Coronary artery (tissue), 2 donors: ENCODE measurements around the gene CD93.

Source experiments
- DNase-seq: peaks from one replicate; pipeline ENCODE4 v3.0.0-alpha.2; 2017; ENCODE audit warnings: low spot score
- H3K27ac ChIP-seq, 2 donors: fragments of 200-600 bp; sonication (generic); one replicate each; pipeline ENCODE4 v1.5.1; 2016 to 2019
- H3K4me3 ChIP-seq: fragments of 200-600 bp; sonication (generic); 2 replicates; pipeline ENCODE4 v1.5.1; 2016; ENCODE audit warnings: mild to moderate bottlenecking, moderate library complexity
- TF ChIP-seq, protein P1 (sequence below): fragments of 200-600 bp; sonication (generic); IDR thresholded peaks from one replicate; pipeline ENCODE4 v1.5.1; 2019; ENCODE audit warnings: antibody characterized with exemption

The CD93 gene

DNA sequence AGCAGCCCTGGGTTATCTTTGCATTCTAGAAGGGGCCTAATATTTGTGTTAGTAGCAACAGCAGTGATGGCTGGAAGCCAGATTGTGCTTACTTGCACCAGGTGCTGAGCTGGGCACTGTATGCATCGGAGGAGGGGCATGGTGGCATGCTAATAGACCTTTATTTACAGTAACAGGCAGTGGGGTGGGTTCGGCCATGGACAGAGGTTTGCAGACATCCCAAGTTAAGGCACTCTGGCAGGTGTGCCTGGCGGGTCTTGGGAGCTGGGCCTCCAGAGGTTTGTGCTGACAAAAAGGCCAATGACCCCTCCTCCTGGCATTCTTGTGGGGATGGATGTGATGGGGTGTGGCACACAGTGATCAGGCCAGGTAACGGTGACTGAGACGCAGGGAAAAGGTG is 39.0 kb upstream of the CD93 start:
- Histone ChIP-seq H3K27ac (peak overlapping the region in 1 of 2 donors; percentile 73), H3K4me3 (no peak overlapping the region)
- TF ChIP-seq, protein P1, sequence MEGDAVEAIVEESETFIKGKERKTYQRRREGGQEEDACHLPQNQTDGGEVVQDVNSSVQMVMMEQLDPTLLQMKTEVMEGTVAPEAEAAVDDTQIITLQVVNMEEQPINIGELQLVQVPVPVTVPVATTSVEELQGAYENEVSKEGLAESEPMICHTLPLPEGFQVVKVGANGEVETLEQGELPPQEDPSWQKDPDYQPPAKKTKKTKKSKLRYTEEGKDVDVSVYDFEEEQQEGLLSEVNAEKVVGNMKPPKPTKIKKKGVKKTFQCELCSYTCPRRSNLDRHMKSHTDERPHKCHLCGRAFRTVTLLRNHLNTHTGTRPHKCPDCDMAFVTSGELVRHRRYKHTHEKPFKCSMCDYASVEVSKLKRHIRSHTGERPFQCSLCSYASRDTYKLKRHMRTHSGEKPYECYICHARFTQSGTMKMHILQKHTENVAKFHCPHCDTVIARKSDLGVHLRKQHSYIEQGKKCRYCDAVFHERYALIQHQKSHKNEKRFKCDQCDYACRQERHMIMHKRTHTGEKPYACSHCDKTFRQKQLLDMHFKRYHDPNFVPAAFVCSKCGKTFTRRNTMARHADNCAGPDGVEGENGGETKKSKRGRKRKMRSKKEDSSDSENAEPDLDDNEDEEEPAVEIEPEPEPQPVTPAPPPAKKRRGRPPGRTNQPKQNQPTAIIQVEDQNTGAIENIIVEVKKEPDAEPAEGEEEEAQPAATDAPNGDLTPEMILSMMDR: no peak
- DNase-seq: no peak

- DNase-seq: no peak
- TF ChIP-seq, protein P1: no peak
- Histone ChIP-seq H3K4me3 (no peak overlapping the region), H3K27ac (no peak overlapping the region)
Measured at GRCh38 chr20:23123886-23124285, 37.8 kb upstream of the CD93 start.

DNA sequence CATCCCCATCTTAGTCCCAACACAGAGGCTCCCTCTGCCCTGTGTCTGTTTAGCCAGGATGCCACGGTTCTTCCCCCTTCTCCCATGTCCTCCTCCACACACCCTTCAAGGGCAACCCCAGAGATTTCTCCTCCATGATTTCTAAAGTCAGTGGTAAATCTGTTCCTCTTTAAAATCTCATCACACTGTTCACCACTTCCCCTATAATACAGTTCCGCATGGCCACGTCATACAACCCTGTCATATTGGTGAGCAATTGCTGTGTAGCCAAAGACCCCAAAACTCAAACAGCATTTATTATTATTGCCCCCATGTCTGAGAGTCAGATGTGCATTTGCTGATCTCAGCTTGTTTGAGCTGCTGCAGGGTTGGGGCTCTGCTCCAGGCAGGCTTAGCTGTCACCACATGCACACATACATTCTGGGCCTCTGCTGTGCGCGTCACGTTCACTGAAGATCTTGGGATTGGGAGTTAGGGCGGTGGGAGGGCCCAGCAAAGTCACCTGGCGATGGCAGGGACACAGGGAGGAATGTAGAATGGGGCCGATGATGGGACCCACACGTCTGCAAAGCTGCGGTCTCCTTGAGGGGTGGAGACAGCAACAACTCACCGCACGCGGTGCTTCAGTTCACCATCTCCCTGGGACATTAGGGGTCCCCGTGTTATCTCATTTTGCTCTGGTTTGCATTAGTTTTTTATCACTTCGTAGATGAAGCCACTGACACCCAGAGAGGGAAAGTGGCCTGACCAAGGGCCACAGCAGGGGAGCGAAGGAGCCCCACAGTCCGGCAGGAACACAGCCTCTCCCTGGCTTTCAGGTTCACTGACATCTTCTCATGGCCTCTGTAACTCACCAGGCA is 36.9 kb upstream of the CD93 start:
- TF ChIP-seq, protein P1: no peak

DNA sequence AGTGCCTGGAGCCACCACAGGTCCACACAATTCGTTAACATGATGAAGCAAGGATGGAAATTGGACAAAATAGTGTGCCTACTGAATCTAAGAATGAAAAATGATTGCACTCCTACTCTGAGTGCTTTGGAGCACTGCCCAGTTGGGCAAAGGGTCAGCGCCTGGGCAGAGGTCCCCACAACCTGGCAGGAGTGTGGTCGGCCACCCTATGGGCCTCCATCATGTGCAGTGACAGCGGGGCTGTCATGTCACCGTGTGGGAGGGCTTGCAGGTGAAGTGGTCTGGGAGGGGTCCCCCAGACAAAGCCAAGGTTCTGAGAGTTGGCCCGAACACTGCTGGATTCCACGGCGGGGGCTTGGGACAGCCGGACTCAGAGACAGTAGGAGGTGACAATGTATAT is 36.2 kb upstream of the CD93 start:
- no peak overlapping the region for H3K4me3 ChIP-seq
- H3K27ac ChIP-seq: no peak overlapping the region
- no peak for DNase-seq
- TF ChIP-seq, protein P1: no peak

More for the DNA sequence above, 36.9 kb upstream of the CD93 start:
- DNase-seq: no peak
- H3K4me3 ChIP-seq: no peak overlapping the region
- H3K27ac ChIP-seq: no peak overlapping the region

DNA sequence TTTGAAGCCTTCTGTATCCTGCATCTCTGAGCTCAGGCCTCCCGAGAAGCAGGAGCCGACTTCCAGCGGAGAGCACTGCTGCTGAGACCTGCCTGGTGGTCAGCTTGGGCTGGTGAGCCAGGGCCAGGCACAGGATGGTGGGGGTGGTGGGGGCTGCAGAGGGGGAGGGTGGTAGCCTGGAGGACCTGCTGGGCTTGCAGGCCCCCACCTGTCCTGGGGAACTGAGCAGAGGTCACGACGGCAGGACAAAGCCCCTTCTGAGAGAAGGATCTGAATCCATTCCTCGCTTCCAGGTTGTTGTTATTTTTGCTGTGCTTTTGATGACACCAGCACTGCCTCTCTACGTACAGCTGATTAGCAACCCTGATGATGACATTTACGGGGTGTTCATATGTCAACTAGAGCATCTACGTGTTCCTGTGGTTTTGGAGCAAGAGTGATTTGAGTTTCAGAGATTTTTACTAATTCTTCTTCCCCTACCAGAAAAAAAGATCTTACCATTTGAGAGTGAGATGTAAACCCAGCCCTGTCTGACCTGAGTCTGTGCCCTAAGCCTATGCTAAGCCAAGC is 35.7 kb upstream of the CD93 start:
- Histone ChIP-seq H3K4me3 (no peak overlapping the region), H3K27ac (no peak overlapping the region)
- TF ChIP-seq, protein P1: no peak
- no peak for DNase-seq

GRCh38 chr20:23120936-23121750 is 35.0 kb upstream of the CD93 start:
- no peak overlapping the region for H3K4me3 ChIP-seq
- TF ChIP-seq, protein P1: no peak
- DNase-seq: no peak

More at GRCh38 chr20:23120936-23121750, 35.0 kb upstream of the CD93 start:
- H3K27ac ChIP-seq: no peak overlapping the region
